ENCODE data around the gene PTPRN2. TPM values are rescaled to one million over a fixed set of nuclear protein-coding genes. Genes with fewer than 3 reads are reported as not detected.
A peak's percentile ranks its signal among the peaks of the same experiment; 100 is the strongest.

PTPRN2 gene
- total and polyA plus RNA-seq, 3 experiments from 2014 or later: 0.33 to 1.2 (median 0.42) TPM

GRCh38 chr7:157977717-157978496 lies 609.7 kb downstream of the PTPRN2 start:
- peaks cover 6 to 27% (median 17%) of the 10 kb centered on the region in 5 donors for H3K9me3 Mint-ChIP-seq
- Histone ChIP-seq H3K4me1 (ENCODE audit: insufficient read depth, low read length) (no peaks in the 10 kb centered on the region), H3K9me3 (ENCODE audit: low read length) (no peaks in the 10 kb centered on the region), H3K4me3 (ENCODE audit: low read length) (no peak overlapping the region), H3K27me3 (ENCODE audit: insufficient read depth, low read length, poor library complexity, severe bottlenecking) (no peaks in the 10 kb centered on the region), H3K27ac (ENCODE audit: low read depth, low read length) (no peak overlapping the region), H3K36me3 (ENCODE audit: insufficient read depth, low read length) (no peaks in the 10 kb centered on the region)
- DNase-seq: no peak
- H3K27me3 Mint-ChIP-seq: peaks cover 0 to 5% of the 10 kb centered on the region in 2 donors
- POLR2A ChIA-PET: no interaction called here
- CTCF ChIA-PET: no interaction called here
- no peaks in the 10 kb centered on the region for H3K36me3 Mint-ChIP-seq
- no peaks in the 10 kb centered on the region for H3K4me1 Mint-ChIP-seq
- no peak overlapping the region for H3K27ac Mint-ChIP-seq
- H3K4me3 Mint-ChIP-seq: no peak overlapping the region

DNA sequence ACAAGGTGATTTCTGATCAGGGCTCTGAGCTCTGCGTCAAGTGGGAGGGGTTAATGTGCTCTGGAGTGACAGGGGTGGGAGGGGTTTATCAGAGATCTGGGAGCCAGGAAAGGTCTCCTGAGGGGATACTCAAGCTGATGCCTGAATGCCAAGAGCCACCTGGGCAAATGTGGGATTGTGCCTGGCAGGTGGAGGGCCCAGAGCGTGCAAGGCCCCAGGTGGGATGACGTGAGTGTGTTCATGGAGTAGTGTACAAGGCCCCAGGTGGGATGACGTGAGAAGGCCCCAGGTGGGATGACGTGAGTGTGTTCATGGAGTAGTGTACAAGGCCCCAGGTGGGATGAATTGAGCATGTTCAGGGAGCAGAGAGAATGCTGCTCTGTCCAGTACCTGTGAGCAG lies 610.3 kb downstream of the PTPRN2 start:
- CTCF ChIA-PET: no interaction called here
- Mint-ChIP-seq H3K4me3 (peak overlapping the region in 1 of 7 donors; percentile 36), H3K27ac (no peak overlapping the region), H3K36me3 (no peaks in the 10 kb centered on the region), H3K4me1 (no peaks in the 10 kb centered on the region), H3K27me3 (peaks cover 0 to 5% of the 10 kb centered on the region in 2 donors), H3K9me3 (peaks cover 7 to 30% (median 17%) of the 10 kb centered on the region in 5 donors)
- Histone ChIP-seq H3K4me1 (ENCODE audit: insufficient read depth, low read length) (no peaks in the 10 kb centered on the region), H3K27ac (ENCODE audit: low read depth, low read length) (no peak overlapping the region), H3K27me3 (ENCODE audit: insufficient read depth, low read length, poor library complexity, severe bottlenecking) (no peaks in the 10 kb centered on the region), H3K9me3 (ENCODE audit: low read length) (no peaks in the 10 kb centered on the region), H3K36me3 (ENCODE audit: insufficient read depth, low read length) (no peaks in the 10 kb centered on the region), H3K4me3 (ENCODE audit: low read length) (no peak overlapping the region)
- DNase-seq: no peak
- POLR2A ChIA-PET: no interaction called here

- CTCF ChIA-PET: no interaction called here
- Mint-ChIP-seq H3K9me3 (peaks cover 11 to 35% (median 21%) of the 10 kb centered on the region in 5 donors), H3K27me3 (peaks cover 0 to 5% of the 10 kb centered on the region in 2 donors), H3K4me1 (no peaks in the 10 kb centered on the region), H3K27ac (no peak overlapping the region), H3K36me3 (no peaks in the 10 kb centered on the region), H3K4me3 (no peak overlapping the region)
- POLR2A ChIA-PET: no interaction called here
- DNase-seq: no peak
- Histone ChIP-seq H3K36me3 (ENCODE audit: insufficient read depth, low read length) (no peaks in the 10 kb centered on the region), H3K4me1 (ENCODE audit: insufficient read depth, low read length) (no peaks in the 10 kb centered on the region), H3K4me3 (ENCODE audit: low read length) (no peak overlapping the region), H3K27me3 (ENCODE audit: insufficient read depth, low read length, poor library complexity, severe bottlenecking) (no peaks in the 10 kb centered on the region), H3K27ac (ENCODE audit: low read depth, low read length) (no peak overlapping the region), H3K9me3 (ENCODE audit: low read length) (no peaks in the 10 kb centered on the region)
Observed at GRCh38 chr7:157976406-157976805, 611.2 kb downstream of the PTPRN2 start.

GRCh38 chr7:157975401-157976372 lies 611.9 kb downstream of the PTPRN2 start:
- Histone ChIP-seq H3K9me3 (ENCODE audit: low read length) (no peaks in the 10 kb centered on the region), H3K36me3 (ENCODE audit: insufficient read depth, low read length) (no peaks in the 10 kb centered on the region), H3K4me3 (ENCODE audit: low read length) (no peak overlapping the region), H3K4me1 (ENCODE audit: insufficient read depth, low read length) (no peaks in the 10 kb centered on the region), H3K27ac (ENCODE audit: low read depth, low read length) (no peak overlapping the region), H3K27me3 (ENCODE audit: insufficient read depth, low read length, poor library complexity, severe bottlenecking) (no peaks in the 10 kb centered on the region)
- Mint-ChIP-seq H3K36me3 (no peaks in the 10 kb centered on the region), H3K27me3 (peaks cover 0 to 5% of the 10 kb centered on the region in 2 donors), H3K9me3 (peaks cover 14 to 38% (median 25%) of the 10 kb centered on the region in 5 donors), H3K27ac (no peak overlapping the region), H3K4me1 (no peaks in the 10 kb centered on the region), H3K4me3 (no peak overlapping the region)
- CTCF ChIA-PET: no interaction called here
- POLR2A ChIA-PET: no interaction called here
- DNase-seq: no peak

GRCh38 chr7:157974678-157975230 lies 612.9 kb downstream of the PTPRN2 start:
- Mint-ChIP-seq H3K27ac (no peak overlapping the region), H3K4me1 (no peaks in the 10 kb centered on the region), H3K4me3 (no peak overlapping the region), H3K9me3 (peaks cover 16 to 44% (median 28%) of the 10 kb centered on the region in 5 donors), H3K36me3 (peaks cover 0 to 3% (median 0%) of the 10 kb centered on the region in 3 donors), H3K27me3 (peaks cover 0 to 7% of the 10 kb centered on the region in 2 donors)
- Histone ChIP-seq H3K4me1 (ENCODE audit: insufficient read depth, low read length) (no peaks in the 10 kb centered on the region), H3K36me3 (ENCODE audit: insufficient read depth, low read length) (no peaks in the 10 kb centered on the region), H3K9me3 (ENCODE audit: low read length) (no peaks in the 10 kb centered on the region), H3K27me3 (ENCODE audit: insufficient read depth, low read length, poor library complexity, severe bottlenecking) (no peaks in the 10 kb centered on the region), H3K4me3 (ENCODE audit: low read length) (no peak overlapping the region), H3K27ac (ENCODE audit: low read depth, low read length) (no peak overlapping the region)
- DNase-seq: no peak
- POLR2A ChIA-PET: no interaction called here
- CTCF ChIA-PET: no interaction called here

DNA sequence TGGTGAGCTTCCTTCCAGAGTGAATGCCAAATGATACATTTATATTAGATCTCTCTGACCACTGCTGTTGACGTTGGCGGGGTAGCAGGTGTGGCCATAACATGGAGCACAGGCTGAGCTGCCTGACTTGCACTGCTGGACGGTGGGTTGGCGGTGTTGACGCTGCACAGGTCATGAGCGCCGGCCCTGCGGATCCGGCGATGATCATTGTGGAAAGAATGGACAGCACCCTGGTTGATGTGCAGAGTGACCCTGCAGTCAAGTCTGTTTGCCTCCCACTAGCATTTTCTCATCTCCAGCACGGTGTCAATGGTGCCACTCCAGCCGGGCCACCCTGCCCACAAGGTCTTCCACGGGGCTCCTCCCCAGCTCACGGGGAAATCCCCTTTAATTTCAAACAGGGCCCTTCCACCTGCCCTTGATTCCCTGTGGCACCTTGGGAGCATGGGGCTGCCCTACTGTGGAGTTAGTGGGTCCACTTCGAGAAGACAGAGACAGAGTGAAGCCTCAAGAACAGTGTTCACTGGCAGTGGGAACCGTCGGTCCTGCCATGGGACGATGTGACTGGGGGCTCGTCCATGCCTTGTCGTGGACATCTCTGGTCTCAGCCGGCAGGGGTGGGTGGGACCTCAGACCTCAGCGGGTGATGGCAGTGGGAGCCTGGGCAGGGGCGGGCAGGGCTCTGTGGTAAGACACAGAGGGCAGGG lies 613.5 kb downstream of the PTPRN2 start:
- Histone ChIP-seq H3K36me3 (ENCODE audit: insufficient read depth, low read length) (no peaks in the 10 kb centered on the region), H3K27me3 (ENCODE audit: insufficient read depth, low read length, poor library complexity, severe bottlenecking) (no peaks in the 10 kb centered on the region), H3K4me1 (ENCODE audit: insufficient read depth, low read length) (no peaks in the 10 kb centered on the region), H3K27ac (ENCODE audit: low read depth, low read length) (no peak overlapping the region), H3K9me3 (ENCODE audit: low read length) (no peaks in the 10 kb centered on the region), H3K4me3 (ENCODE audit: low read length) (no peak overlapping the region)
- Mint-ChIP-seq H3K27me3 (peaks cover 0 to 9% of the 10 kb centered on the region in 2 donors), H3K4me3 (no peak overlapping the region), H3K36me3 (peaks cover 0 to 3% (median 0%) of the 10 kb centered on the region in 3 donors), H3K4me1 (no peaks in the 10 kb centered on the region), H3K9me3 (peaks cover 18 to 49% (median 33%) of the 10 kb centered on the region in 5 donors), H3K27ac (no peak overlapping the region)
- no peak for DNase-seq
- CTCF ChIA-PET: no interaction called here
- POLR2A ChIA-PET: no interaction called here

- no peak for DNase-seq
- peaks cover 23 to 56% (median 39%) of the 10 kb centered on the region in 5 donors for H3K9me3 Mint-ChIP-seq
- Histone ChIP-seq H3K4me1 (ENCODE audit: insufficient read depth, low read length) (no peaks in the 10 kb centered on the region), H3K36me3 (ENCODE audit: insufficient read depth, low read length) (no peaks in the 10 kb centered on the region), H3K9me3 (ENCODE audit: low read length) (no peaks in the 10 kb centered on the region), H3K4me3 (ENCODE audit: low read length) (no peak overlapping the region), H3K27ac (ENCODE audit: low read depth, low read length) (no peak overlapping the region), H3K27me3 (ENCODE audit: insufficient read depth, low read length, poor library complexity, severe bottlenecking) (no peaks in the 10 kb centered on the region)
- peaks cover 0 to 3% (median 0%) of the 10 kb centered on the region in 3 donors for H3K36me3 Mint-ChIP-seq
- H3K27me3 Mint-ChIP-seq: peaks cover 0 to 9% of the 10 kb centered on the region in 2 donors
- H3K27ac Mint-ChIP-seq: no peak overlapping the region
- H3K4me3 Mint-ChIP-seq: no peak overlapping the region
- no peaks in the 10 kb centered on the region for H3K4me1 Mint-ChIP-seq
- CTCF ChIA-PET: no interaction called here
- POLR2A ChIA-PET: no interaction called here
Observed at GRCh38 chr7:157972914-157973313, 614.7 kb downstream of the PTPRN2 start.

Data from CD8-positive, alpha-beta memory T cell (primary cell).